ENCODE results near the gene COL18A1. TPM values are rescaled to one million over a fixed set of nuclear protein-coding genes. Genes with fewer than 3 reads are reported as not detected.

COL18A1 gene
- total RNA-seq = 39.7 and 44.2 TPM in 2 replicates

DNA sequence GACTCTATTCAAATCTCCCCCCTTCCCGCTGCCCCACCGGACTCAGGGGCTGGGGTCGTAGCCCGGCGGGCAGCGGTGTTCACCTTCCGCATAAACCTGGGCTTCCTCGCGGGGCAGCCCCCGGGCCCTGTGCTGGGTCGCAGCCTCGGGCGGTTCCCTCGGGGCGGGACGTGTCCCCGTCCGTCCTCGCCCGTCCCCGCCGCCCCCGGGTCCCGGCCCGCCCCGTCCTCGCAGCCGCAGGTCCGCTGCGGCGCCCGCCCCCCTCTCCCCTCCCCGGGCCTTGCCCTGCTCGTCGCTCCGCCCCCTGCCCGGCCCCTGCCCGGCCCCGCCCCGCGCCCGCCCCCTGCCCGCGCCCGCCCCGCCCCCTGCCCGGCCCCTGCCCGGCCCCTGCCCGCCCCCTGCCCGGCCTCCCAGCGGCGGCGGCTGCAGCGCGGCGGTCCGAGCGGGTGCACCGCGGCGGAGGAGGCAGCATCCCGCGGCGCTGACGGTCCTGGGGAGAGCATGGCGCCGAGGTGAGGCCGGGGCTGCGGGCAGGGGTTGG, at the start of gene COL18A1:
Gene COL18A1 (plus strand): TSS at position 436 of the 541 bp plus-strand sequence. CDS start 66 bp downstream, at position 502.

DNA sequence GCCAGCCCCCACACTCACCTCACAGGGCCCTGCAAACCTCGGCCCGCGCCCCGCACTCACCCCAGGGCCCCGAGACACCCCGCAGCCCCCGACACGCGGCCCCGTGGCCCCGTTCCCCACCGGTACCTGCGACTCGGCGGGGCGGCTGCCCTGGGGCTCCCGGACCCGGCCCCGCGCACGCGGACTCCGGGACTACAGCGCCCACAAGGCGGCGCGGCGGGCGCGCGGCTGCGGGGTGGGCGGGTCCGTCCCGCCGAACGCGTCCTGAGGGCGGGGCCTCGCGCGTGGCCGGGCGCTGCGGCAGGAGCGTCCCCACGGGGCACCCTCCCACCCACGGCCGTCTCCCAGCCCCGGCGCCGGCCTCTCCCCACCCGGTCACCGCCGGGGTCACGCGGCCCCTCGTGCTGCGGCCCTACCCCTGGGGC, 137.3 kb downstream of the COL18A1 start, which contains the start of gene SLC19A1:
Gene SLC19A1 (minus strand): TSS at position 199 of the 425 bp plus-strand sequence. CDS start 4,481 bp downstream, outside the sequence.

Other genes with a start within 250 kb of the COL18A1 start
- gene POFUT2, start 117.3 kb upstream of the COL18A1 start, total RNA-seq = 34.7 and 38.0 TPM in 2 replicates
- 0.94 and 2.2 TPM in 2 replicates for gene SLC19A1, start 137.3 kb downstream of the COL18A1 start, total RNA-seq
- 0.69 and 1.1 TPM in 2 replicates for gene PCBP3, start 238.6 kb downstream of the COL18A1 start, total RNA-seq